RWPE2 (cell line): Measurements from ENCODE around the gene NRL.

Experiments
- ATAC-seq: fragments of 200-7000 bp; cut with Tn5 transposase; 3 replicates; pipeline ENCODE4 v1.9.1; 2021; ENCODE audit warnings: low read depth
- DNase-seq: peaks from one replicate; pipeline ENCODE4 v3.0.0-alpha.2; 2020; ENCODE audit warnings: low spot score
- H3K27ac ChIP-seq: fragments of 450-650 bp; 2 replicates; pipeline ENCODE4 v1.5.1; 2017; ENCODE audit warnings: mild to moderate bottlenecking; ENCODE audit not compliant: poor library complexity, severe bottlenecking
- H3K27me3 ChIP-seq: fragments of 250-450 bp; sonication (Bioruptor Pico); 2 replicates; pipeline ENCODE4 v1.5.1; 2021; ENCODE audit warnings: mild to moderate bottlenecking, moderate library complexity; ENCODE audit not compliant: insufficient read depth, poor library complexity, severe bottlenecking
- H3K36me3 ChIP-seq: fragments of 250-450 bp; sonication (Bioruptor Pico); 2 replicates; pipeline ENCODE4 v1.5.1; 2020; ENCODE audit warnings: low read depth, mild to moderate bottlenecking, moderate library complexity
- H3K4me1 ChIP-seq: fragments of 250-450 bp; sonication (Bioruptor Pico); 2 replicates; pipeline ENCODE4 v1.5.1; 2021; ENCODE audit warnings: mild to moderate bottlenecking, moderate library complexity; ENCODE audit not compliant: insufficient read depth, poor library complexity, severe bottlenecking
- H3K4me3 ChIP-seq: fragments of 250-450 bp; sonication (Bioruptor Pico); 2 replicates; pipeline ENCODE4 v1.5.1; 2021; ENCODE audit warnings: mild to moderate bottlenecking, moderate library complexity; ENCODE audit not compliant: severe bottlenecking
- H3K9me3 ChIP-seq: fragments of 250-450 bp; sonication (Bioruptor Pico); 2 replicates; pipeline ENCODE4 v1.5.1; 2021; ENCODE audit warnings: mild to moderate bottlenecking, moderate library complexity; ENCODE audit not compliant: severe bottlenecking
- TF ChIP-seq, protein P1 (sequence below): fragments of 450-650 bp; IDR thresholded peaks from one replicate; pipeline ENCODE4 v1.5.1; 2017; ENCODE audit warnings: mild to moderate bottlenecking, moderate library complexity; ENCODE audit not compliant: poor library complexity, severe bottlenecking

NRL gene

DNA sequence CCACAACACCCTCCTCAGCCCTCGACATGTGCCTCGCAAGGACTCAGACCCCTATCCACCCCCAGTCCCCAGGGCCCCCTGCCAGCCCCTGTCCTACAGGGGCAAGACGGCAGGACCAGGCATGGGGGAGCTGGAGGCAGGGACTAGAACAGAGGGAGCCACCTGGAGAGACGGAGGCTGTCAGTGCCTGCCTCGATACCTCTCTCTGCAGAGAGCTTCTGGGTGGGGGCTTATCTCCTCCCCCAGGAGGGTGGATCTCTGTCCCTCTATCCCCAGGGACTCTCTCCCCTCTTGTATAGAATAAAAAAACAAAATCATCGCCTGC, 45.4 kb downstream of the NRL start:
- H3K27me3 ChIP-seq = no peaks in the 10 kb centered on the region
- TF ChIP-seq, protein P1, sequence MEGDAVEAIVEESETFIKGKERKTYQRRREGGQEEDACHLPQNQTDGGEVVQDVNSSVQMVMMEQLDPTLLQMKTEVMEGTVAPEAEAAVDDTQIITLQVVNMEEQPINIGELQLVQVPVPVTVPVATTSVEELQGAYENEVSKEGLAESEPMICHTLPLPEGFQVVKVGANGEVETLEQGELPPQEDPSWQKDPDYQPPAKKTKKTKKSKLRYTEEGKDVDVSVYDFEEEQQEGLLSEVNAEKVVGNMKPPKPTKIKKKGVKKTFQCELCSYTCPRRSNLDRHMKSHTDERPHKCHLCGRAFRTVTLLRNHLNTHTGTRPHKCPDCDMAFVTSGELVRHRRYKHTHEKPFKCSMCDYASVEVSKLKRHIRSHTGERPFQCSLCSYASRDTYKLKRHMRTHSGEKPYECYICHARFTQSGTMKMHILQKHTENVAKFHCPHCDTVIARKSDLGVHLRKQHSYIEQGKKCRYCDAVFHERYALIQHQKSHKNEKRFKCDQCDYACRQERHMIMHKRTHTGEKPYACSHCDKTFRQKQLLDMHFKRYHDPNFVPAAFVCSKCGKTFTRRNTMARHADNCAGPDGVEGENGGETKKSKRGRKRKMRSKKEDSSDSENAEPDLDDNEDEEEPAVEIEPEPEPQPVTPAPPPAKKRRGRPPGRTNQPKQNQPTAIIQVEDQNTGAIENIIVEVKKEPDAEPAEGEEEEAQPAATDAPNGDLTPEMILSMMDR = no peak
- no peaks in the 10 kb centered on the region for H3K36me3 ChIP-seq
- ATAC-seq (no peak), DNase-seq (no peak)
- H3K27ac ChIP-seq = no peak overlapping the region
- no peaks in the 10 kb centered on the region for H3K9me3 ChIP-seq
- no peaks in the 10 kb centered on the region for H3K4me1 ChIP-seq
- no peak overlapping the region for H3K4me3 ChIP-seq

DNA sequence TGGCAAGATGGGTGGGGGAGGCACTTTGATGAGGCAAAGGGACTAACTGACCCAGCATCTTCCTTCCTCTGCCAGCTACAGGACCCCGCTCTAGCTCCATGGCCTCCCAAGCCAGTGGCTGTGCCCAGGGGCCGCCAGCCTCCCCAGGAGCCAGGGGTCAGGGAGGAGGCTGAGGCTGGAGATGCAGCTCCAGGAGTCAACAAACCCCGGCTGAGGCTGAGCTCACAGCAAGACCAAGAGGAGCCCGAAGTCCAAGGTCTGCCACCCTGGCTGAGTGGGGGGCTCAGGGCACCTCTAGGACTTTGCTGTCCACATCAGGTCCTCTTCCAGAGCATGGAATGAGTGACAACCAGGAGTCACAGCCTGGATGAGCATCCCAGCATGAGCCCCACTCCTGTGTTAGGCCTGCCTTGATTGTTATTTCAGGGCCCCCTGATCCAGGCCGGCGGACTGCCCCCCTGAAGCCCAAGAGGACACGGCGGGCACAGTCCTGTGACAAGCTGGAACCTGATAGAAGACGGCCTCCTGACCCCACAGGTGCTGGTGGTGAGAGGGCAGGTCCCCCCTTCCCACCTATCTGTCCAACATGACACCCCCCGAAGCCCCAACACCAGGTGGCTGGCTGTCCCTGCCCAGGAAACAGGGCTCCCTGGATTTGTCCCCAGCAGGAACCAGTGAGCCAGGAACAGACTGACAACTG, 45.9 kb downstream of the NRL start:
- H3K36me3 ChIP-seq = no peaks in the 10 kb centered on the region
- no peak for ATAC-seq

DNA sequence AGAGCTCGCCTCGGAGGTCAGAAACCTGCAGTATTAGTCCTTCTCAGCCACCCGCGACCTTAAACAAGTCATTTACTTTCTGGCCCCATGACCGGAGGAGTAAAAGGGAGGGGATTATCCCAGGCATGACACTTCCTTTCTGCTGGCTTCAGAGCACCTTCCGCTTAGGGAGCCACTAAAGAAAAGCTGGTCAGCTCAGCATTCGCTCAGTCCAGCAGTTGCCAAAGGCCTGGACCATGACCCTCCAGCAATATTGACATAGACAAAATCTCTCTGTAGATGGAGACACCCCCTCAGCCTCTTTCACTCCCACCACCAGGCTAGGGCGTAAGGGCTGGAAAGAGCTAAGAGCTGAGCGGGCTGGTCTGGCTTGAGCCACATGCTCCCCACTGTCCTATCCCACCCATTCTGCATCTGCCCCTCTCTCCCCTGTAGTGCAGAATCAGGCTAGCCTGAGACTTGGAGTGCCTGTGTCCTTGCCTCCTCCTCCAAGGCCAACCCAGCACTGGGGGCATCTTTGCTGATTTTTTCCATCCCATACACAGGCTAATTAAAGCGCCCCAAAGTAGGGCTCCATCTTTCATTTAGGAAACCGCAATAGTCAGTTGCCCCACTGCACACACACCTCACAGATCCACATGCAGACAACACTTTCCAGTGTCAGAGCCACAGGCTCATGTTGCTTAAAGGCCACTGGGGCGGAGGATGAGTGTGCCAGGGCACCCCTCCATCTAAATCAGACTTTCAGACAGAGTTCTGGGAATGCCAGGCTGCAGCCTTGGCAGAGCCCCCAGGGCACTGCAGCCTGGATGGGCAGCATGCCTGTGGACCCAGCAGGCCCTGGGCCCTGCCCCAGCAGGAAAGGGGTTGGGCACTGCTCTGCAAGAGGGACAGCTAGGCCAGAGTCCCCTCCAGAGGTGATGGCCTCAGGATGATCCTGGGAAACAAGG, 47.3 kb downstream of the NRL start:
- Histone ChIP-seq H3K27me3 (no peaks in the 10 kb centered on the region), H3K4me1 (no peaks in the 10 kb centered on the region), H3K9me3 (no peaks in the 10 kb centered on the region), H3K27ac (no peak overlapping the region), H3K36me3 (no peaks in the 10 kb centered on the region), H3K4me3 (no peak overlapping the region)
- no peak for ATAC-seq
- peak; percentile 59 for DNase-seq
- TF ChIP-seq, protein P1 = no peak

More for the DNA sequence above, 45.9 kb downstream of the NRL start:
- H3K27me3 ChIP-seq = no peaks in the 10 kb centered on the region
- no peaks in the 10 kb centered on the region for H3K9me3 ChIP-seq
- TF ChIP-seq, protein P1 = no peak
- H3K4me3 ChIP-seq = no peak overlapping the region
- DNase-seq = peak; percentile 77
- no peaks in the 10 kb centered on the region for H3K4me1 ChIP-seq
- H3K27ac ChIP-seq = no peak overlapping the region

DNA sequence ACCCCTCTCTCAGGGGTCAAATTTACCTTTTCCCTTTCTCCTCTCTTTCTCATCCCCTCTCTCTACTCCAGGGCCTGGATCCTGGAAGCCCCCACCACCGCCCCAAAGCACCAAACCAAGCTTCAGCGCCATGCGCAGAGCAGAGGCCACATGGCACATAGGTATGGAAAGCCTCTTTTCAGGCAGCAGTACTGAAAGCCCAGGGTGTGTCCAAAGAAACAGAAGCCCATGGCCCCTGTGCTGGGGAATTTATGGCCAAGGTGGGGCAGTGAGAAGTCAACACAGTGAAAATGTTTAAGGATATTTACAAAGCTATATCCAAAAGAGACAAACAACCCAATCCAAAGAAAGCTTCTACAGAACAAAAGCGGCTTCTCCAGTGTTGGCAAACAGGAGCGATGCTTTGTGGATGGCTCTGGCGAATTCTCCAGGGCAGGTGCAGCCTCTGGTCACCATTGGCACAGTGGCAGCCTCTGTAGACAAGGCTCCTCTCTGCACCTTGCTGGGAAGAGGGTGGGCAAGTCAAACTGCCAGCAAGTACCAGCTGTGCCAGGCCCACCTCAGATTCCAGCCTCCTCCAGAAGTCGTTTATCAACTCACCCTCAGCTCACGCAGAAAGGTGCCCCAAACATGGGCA, 48.1 kb downstream of the NRL start:
- no peaks in the 10 kb centered on the region for H3K36me3 ChIP-seq
- H3K4me1 ChIP-seq = no peaks in the 10 kb centered on the region
- peak; percentile 42 for DNase-seq
- no peak overlapping the region for H3K27ac ChIP-seq
- no peaks in the 10 kb centered on the region for H3K27me3 ChIP-seq
- H3K4me3 ChIP-seq = no peak overlapping the region
- ATAC-seq = no peak
- H3K9me3 ChIP-seq = no peaks in the 10 kb centered on the region
- TF ChIP-seq, protein P1 = no peak
